GM19193 (cell line): ENCODE data around the gene PUM1.

Experiments
- POLR2A ChIP-seq: IDR thresholded peaks from 4 replicates; pipeline ENCODE4 v1.6.1; 2011; ENCODE audit not compliant: insufficient read depth, insufficient read length; ENCODE audit errors: extremely low read depth

Gene PUM1

DNA sequence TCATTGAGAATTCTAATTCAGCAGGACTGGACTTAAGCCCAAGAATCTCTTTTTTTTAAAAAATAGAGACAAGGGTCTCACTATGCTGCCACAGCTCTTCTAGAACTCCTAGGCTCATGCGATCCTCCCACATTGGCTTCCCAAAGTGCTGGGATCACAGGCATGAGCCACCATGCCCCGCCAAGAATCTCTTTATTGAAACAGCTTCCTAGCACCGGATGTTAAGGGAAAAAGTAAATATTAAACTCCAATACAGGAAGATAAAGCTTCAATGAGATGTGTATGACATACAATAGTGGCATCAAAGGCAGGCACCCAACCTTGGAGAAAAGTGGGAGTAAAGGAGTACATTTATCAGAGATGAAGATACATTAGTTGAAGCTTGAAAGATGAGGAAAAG lies 25.5 kb downstream of the PUM1 start:
- no peak for TF ChIP-seq POLR2A

DNA sequence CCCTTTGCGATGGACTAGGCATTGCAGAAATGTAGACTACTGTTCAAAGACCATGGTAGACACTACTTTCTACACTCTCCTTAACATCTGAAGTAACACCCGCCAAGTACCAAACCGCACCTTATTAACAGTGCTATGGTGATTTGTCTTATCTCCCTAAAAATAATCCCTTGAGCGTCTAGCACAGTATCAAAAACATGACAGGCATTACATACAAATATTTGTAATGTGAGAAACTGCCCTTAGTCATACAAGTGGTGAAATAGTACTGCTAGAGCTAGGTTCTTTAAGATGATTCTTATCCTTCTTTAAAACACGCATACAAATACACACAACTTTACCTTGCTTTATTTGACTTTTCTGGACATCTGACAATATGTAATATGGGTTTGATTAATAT lies 27.2 kb downstream of the PUM1 start:
- TF ChIP-seq POLR2A, result no peak

DNA sequence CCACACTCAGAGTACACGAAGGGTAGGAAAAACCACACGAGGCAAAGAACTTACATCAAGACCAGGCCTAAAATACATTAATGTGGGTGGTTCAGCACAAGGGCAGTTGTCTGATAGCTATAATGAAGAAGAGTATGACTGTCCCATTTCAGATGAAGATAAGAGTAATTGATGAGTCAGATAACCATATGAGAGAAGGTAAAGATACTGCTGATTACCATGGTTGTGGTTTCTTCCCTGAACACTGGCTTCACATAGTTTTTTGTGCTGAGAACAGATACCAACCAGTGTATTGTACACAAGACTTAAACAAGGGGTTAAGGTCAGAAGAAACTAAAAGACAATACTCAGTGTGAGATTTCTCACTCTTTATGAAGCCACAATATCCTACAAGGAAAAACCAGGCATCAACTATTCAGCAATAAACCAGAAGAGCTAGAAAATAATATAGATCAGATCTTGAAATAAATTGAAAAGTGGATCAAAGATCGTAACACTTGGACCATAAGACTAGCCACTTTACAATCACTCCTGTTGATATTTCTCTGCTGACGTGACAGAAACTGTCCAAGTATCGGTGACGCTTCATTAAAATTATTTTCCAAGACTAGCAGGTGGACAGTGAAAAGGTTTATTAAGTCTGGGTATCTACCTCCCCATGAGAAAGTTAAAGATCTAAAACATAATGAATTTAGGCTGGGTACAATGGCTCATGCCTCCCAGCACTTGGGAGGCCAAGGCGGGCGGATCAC lies 28.6 kb downstream of the PUM1 start:
- TF ChIP-seq POLR2A, result no peak

DNA sequence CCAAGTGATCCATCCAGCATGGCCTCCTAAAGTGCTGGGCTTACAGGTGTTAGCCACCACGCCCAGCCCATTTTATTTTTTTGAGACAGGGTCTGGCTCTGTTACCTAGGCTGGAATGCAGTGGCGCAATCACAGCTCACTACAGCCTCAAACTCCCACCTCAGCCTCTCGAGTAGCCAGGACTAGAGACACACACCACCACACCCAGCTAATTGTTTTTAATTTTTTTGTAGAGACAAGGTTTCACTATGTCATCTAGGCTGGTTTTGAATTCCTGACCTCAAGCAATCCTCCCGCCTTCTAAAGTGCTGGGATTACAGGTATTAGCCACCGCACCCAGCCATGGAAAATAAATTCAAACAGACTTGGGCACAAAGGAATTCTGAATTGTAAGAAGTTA lies 31.9 kb downstream of the PUM1 start:
- TF ChIP-seq POLR2A, result no peak

DNA sequence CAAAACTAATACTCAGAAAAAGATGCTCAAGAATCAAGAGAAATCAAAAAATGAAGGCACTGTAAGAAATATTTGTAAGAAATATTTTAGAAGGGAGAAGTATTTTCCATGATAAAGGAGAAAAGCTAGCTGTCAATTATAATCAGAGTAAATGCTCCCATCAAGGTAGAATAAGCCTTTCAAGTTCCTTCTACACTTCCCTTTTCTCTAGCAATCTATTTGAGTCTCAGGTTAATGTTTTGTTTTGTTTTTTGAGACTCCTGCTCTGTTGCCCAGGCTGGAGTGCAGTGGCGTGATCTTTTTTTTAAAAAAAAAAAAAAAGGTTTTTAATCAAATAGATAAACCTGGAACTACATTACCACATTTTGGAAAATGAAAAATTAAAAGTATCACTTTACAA lies 33.3 kb downstream of the PUM1 start:
- no peak for TF ChIP-seq POLR2A

DNA sequence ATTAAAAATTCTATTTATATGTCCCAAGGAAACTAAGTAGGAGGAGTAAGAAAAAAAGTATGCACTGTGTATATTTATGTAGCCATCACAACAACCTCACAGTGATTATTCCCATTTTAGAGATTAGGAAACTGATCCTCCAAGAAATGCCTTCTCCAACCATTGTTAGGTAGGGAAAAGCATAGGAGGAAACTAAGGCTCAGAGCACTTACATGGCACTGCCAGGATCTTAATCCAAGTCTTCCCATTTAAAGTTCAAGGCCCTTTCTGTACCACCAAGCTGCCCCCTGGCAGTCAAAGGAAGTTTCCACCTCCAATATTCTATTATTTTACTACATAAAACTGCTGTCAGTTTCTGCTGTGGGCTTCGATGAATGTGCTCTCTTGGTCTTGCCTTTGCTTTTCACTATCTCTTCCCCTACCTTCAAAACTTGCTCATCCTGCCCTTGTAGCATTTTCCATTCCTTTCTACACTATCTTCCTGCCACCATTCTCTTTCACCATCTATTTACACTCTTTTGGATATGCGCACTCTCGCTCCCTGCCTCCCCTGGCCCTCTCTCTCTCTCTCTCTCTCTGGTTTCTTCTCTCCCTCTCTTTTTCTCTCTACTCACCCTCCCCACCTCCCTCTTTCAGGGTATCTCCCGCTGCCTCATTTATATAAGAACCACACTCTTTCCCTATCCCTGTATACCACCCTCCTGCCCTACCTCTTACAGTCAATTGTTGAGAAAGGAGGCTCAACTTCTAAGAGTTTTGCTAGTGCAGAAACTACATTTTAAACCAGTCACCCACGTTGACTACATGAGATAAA lies 34.0 kb downstream of the PUM1 start:
- TF ChIP-seq POLR2A, result no peak

DNA sequence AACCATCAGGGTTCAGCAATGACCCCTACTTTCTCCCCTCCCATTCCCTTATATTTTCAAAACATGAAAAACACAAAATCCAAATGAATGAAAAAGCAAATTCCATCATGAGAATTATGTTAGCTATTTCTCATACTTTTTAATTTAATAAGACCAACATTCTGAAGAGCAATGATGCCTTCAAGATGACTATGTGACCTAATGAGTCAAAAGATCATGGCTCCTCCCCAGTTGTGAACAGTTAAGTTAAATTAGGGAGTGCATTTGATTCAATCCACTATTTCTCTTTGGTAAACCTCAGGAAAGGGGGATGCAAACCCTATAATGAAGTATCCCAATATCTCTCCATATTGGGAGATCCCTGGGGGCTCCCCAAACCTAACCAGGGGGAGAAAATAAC lies 36.5 kb downstream of the PUM1 start:
- no peak for TF ChIP-seq POLR2A

DNA sequence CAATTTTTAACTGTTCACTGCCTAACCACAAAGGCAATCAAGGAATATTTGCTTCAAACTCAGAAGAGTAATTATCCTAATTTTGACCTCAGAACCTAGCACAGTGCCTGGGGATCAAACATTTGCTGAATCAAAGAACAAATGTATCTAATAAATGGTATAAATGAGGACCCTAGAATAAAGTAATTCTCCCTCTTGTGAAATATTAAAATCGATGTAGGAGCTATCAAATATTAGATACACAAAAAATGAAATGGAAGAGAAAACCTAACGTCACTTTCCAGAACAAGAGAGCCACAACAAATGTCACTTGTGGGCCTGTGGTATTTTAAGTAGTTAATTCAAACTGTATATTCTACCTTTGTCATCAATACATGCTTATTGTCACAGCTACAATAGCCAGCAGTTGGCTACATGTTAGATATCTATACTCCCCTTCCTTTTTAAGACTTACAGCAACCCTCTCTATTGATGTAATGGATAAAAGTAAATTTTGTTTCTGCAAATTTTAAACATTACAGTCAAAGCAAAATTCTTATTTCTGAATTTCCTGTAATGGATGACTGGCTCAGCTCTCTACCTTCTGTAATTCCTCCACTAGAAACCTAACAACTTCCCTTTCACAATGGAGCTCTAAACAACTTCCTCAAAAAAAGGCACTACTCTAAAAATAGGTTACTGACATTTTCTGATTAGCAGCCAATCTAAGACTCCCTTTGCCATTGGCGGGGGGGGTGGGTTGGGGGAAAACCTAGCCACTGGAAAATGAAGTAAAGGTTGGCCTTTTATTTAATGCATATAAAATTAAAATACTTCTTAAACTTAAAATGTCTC lies 37.6 kb downstream of the PUM1 start:
- TF ChIP-seq POLR2A, result no peak

DNA sequence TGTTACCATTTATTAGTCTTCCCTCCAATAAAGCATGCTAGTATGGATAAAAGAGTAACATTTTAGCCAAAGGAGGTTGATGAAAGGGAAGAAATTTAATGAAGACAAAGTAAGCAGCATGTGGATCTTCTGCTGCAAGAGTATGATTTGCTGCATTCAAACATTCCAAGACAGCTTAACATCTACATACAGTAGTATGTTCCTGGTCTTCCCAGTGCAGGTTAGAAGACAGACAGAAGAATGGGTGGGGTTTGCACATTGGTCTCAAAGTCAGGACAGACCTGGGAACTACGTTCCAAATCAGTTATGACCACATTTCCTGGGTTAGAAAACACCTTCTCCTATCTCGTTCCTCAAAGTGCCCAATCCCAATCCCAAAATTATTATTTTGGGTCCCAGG lies 43.3 kb downstream of the PUM1 start:
- no peak for TF ChIP-seq POLR2A

DNA sequence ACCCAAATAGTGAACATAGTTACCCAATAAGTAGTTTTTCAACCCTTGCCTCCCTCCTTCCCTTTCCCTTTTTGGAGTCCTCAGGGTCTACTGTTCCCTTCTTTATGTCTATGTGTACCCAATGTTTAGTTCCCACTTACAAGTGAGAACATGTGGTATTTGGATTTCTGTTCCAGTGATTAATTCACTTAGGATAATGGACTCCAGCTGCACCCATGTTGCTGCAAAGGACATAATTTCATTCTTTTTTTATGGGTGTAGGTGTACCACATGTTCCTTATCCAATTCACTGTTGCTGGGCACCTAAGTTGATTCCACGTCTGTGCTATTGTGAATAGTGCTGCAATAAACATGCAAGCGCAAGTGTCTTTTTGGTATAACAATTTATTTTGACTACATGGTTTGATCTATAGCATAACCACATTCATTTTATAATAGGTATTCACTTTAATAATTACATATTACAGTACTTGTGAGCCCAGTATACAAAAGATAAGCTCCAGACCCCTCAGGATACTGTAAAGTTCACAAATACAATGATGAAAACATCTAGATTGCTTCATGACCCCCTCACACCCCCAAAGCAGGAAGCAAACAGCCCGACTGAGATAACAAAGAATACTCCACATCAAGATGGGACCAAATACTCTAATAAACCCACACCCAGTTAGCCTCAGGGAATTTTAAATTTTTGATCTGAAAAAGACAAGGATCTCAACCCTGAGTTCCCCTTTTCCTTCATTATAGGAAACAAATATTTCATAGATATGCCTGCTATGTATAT lies 45.3 kb downstream of the PUM1 start:
- TF ChIP-seq POLR2A, result no peak

DNA sequence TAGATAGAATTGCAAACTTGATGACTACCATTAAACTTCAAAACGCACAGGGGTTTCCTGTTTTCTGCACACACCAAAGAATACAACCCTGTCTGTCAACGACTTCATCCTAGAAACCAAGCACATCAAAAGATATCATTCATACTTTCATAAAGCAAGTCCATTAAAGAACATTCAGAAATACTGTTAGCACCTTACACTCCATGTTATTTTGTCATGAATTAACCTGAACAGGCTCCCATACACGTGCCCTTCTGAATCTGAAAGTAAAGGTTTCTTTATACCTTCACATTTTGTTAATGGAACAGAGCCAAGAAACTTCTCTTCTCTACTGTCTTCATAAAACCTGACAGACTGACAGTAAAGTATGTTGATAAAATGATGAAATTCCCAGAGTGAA lies 46.1 kb downstream of the PUM1 start:
- no peak for TF ChIP-seq POLR2A

DNA sequence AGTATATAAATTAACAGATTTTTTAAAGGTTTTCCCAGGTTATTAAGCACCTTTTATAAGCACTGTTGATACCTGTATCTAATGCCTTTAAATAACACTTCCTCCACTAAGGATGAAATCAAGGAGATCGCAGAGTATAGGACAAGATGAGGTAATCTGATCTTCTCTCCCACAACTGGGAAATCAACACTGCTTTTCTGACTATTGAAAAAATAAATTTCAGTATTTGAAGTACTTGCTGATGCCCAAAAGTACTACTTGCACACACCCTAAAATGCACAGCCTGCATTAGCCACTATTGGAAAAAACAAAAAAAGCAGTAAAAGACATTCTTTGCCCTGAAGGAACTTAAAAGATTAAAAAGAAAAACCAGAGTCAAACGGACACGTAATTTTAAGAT lies 48.6 kb downstream of the PUM1 start:
- TF ChIP-seq POLR2A, result no peak

DNA sequence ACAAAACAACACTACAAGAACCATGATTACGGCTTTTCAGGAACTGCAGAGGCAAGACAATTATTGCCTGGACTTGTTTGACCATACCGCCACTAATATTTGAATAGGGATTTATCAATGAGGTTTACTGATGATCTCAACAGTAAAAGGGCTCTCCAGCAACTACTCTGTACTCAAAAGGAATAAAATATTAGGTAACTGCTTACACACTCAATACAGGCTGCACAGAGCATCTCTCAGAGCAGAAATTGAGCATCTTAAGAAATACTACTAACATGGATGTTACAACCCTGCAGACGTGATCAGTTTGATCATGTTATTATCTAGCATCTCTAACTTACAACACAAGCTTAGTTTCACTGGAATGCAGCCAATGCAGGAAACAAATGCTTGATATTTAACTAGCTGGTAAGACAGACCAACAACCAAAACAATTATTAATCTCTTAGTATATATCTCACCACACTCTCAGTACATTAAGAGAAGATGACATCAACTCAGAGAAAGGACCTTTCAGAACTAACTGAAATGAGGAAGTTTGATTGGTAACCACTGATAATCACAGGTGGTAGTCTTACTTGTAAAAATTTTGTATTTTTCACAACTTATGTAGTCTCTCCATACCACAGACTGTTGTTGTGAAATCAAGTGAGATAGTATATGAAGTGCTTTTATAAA lies 52.2 kb downstream of the PUM1 start:
- no peak for TF ChIP-seq POLR2A
